IMR-90 (cell line): ENCODE data around the gene CDKAL1. TPM values are rescaled to one million over a fixed set of nuclear protein-coding genes. Genes with fewer than 3 reads are reported as not detected.

ENCODE experiments used
- ATAC-seq: fragments of 200-7000 bp; cut with Tn5 transposase; 2 replicates; pipeline ENCODE4 v1.9.1; 2020; ENCODE audit warnings: low read depth, mild to moderate bottlenecking, moderate library complexity
- BruUV-seq: library from RNA; stranded (reverse); fragments of 400-500 nt; replicated peaks from 2 replicates; lab custom pipeline; 2021; lab: Mats Ljungman, UMichigan
- CTCF ChIA-PET: fragments of 300-600 bp; formaldehyde crosslinking; extraction: SDS; loops from one replicate; lab custom pipeline; 2021; ENCODE audit warnings: antibody characterized with exemption; lab: Yijun Ruan, JAX
- POLR2A ChIA-PET: fragments of 300-600 bp; sonication (Branson Sonifier 250); formaldehyde crosslinking; loops from one replicate; lab custom pipeline; 2022; ENCODE audit warnings: antibody characterized with exemption; ENCODE audit not compliant: unreplicated experiment; lab: Charles Lee
- DNase-seq: peaks from one replicate; pipeline ENCODE4 v3.0.0; 2013
- H2AFZ ChIP-seq: replicated peaks from 2 replicates; pipeline ENCODE3; 2013; ENCODE audit warnings: low read length, mild to moderate bottlenecking; ENCODE audit not compliant: poor library complexity
- H2AK5ac ChIP-seq: 2 replicates; pipeline ENCODE4 v1.6.1; 2013; ENCODE audit warnings: low read depth, low read length, inconsistent platforms
- H2AK9ac ChIP-seq: replicated peaks from 2 replicates; pipeline ENCODE3; 2013; ENCODE audit warnings: mild to moderate bottlenecking, low read depth, low read length, moderate library complexity; ENCODE audit not compliant: poor library complexity
- H2BK120ac ChIP-seq: 2 replicates; pipeline ENCODE4 v1.6.1; 2013; ENCODE audit warnings: low read depth, low read length, inconsistent platforms
- H2BK15ac ChIP-seq: 3 replicates; pipeline ENCODE4 v1.6.1; 2013; ENCODE audit warnings: low read depth, low read length, inconsistent platforms
- H2BK20ac ChIP-seq: 2 replicates; pipeline ENCODE4 v1.6.1; 2013; ENCODE audit warnings: low read depth, mild to moderate bottlenecking, inconsistent platforms, low read length, moderate library complexity
- H2BK5ac ChIP-seq: 2 replicates; pipeline ENCODE4 v1.6.1; 2013; ENCODE audit warnings: mild to moderate bottlenecking, low read depth, low read length, inconsistent platforms; ENCODE audit not compliant: poor library complexity, severe bottlenecking
- H3K14ac ChIP-seq: replicated peaks from 2 replicates; pipeline ENCODE4 v1.6.1; 2013; ENCODE audit warnings: low read depth, low read length, inconsistent platforms
- H3K18ac ChIP-seq: 2 replicates; pipeline ENCODE4 v1.6.1; 2013; ENCODE audit warnings: low read depth, low read length, control low read depth
- H3K23ac ChIP-seq: 2 replicates; pipeline ENCODE4 v1.6.1; 2013; ENCODE audit warnings: low read depth, low read length, inconsistent platforms
- H3K27ac ChIP-seq: 2 replicates; pipeline ENCODE4 v1.5.1; 2013; ENCODE audit warnings: mild to moderate bottlenecking, control low read depth, low read length; ENCODE audit not compliant: insufficient read depth
- H3K27me3 ChIP-seq: 2 replicates; pipeline ENCODE4 v1.6.1; 2013; ENCODE audit warnings: low read length; ENCODE audit not compliant: control insufficient read depth, insufficient read depth
- H3K36me3 ChIP-seq: 2 replicates; pipeline ENCODE4 v1.6.1; 2013; ENCODE audit warnings: low read length, mixed read lengths; ENCODE audit not compliant: control insufficient read depth, insufficient read depth
- H3K4ac ChIP-seq: 2 replicates; pipeline ENCODE4 v1.6.1; 2013; ENCODE audit warnings: low read depth, low read length, inconsistent platforms
- H3K4me1 ChIP-seq: 2 replicates; pipeline ENCODE4 v1.6.1; 2013; ENCODE audit warnings: low read length, mixed read lengths; ENCODE audit not compliant: control insufficient read depth, insufficient read depth
- H3K4me2 ChIP-seq: 2 replicates; pipeline ENCODE4 v1.6.1; 2013; ENCODE audit warnings: low read depth, mild to moderate bottlenecking, control low read depth, low read length, moderate library complexity
- H3K4me3 ChIP-seq: 2 replicates; pipeline ENCODE4 v1.5.1; 2013; ENCODE audit warnings: low read depth, mild to moderate bottlenecking, control low read depth, low read length, moderate library complexity; ENCODE audit not compliant: insufficient read depth
- H3K56ac ChIP-seq: 2 replicates; pipeline ENCODE4 v1.6.1; 2013; ENCODE audit warnings: low read length, inconsistent platforms; ENCODE audit not compliant: insufficient read depth; ENCODE audit errors: extremely low read depth
- H3K79me1 ChIP-seq, 2 experiments: 2 replicates each; pipeline ENCODE4 v1.6.1; 2013; ENCODE audit warnings: low read length in 2 of 2, inconsistent platforms in 1 of 2, low read depth in 1 of 2
- H3K9ac ChIP-seq: 2 replicates; pipeline ENCODE4 v1.6.1; 2013; ENCODE audit warnings: low read depth, low read length, control low read depth
- H3K9me1 ChIP-seq: 2 replicates; pipeline ENCODE4 v1.6.1; 2013; ENCODE audit warnings: low read length, inconsistent platforms; ENCODE audit not compliant: insufficient read depth
- H3K9me3 ChIP-seq: 2 replicates; pipeline ENCODE4 v1.6.1; 2013; ENCODE audit warnings: low read length; ENCODE audit not compliant: control insufficient read depth, insufficient read depth
- H4K20me1 ChIP-seq: 2 replicates; pipeline ENCODE4 v1.6.1; 2013; ENCODE audit warnings: low read length, inconsistent platforms; ENCODE audit not compliant: insufficient read depth
- H4K5ac ChIP-seq: 2 replicates; pipeline ENCODE4 v1.6.1; 2013; ENCODE audit warnings: mild to moderate bottlenecking, low read depth, low read length, control low read depth
- H4K8ac ChIP-seq, 2 experiments: 2 replicates each; pipeline ENCODE4 v1.6.1; 2013; ENCODE audit warnings: low read depth in 2 of 2, low read length in 2 of 2, control low read depth in 1 of 2, inconsistent platforms in 1 of 2
- H4K91ac ChIP-seq: 2 replicates; pipeline ENCODE4 v1.6.1; 2013; ENCODE audit warnings: low read depth, low read length, inconsistent platforms; ENCODE audit not compliant: insufficient read depth
- CTCF ChIP-seq: conservative IDR thresholded peaks from 2 replicates; pipeline ENCODE4 v1.5.1; 2012; ENCODE audit warnings: mild to moderate bottlenecking, low read depth, low read length, improper control_type of control experiment
- ELK1 ChIP-seq: fragments of 150-350 bp; IDR thresholded peaks from 2 replicates; pipeline ENCODE4 v1.6.1; 2016; ENCODE audit warnings: low read depth, mild to moderate bottlenecking, low read length, moderate library complexity, borderline replicate concordance
- NFE2L2 ChIP-seq: fragments of 150-350 bp; IDR thresholded peaks from 2 replicates; pipeline ENCODE4 v1.6.1; 2016; ENCODE audit warnings: low read depth, mild to moderate bottlenecking, low read length
- RAD21 ChIP-seq: IDR thresholded peaks from 2 replicates; pipeline ENCODE4 v1.6.1; 2012; ENCODE audit warnings: low read length, improper control_type of control experiment
- RFX5 ChIP-seq: IDR thresholded peaks from 2 replicates; pipeline ENCODE4 v1.8.0; 2012; ENCODE audit warnings: low read depth, mild to moderate bottlenecking, low read length, moderate library complexity
- SMC3 ChIP-seq: fragments of 150-350 bp; IDR thresholded peaks from 2 replicates; pipeline ENCODE4 v1.6.1; 2016; ENCODE audit warnings: low read depth, mild to moderate bottlenecking, antibody characterized with exemption, low read length, moderate library complexity
- WGBS, 2 experiments: methylation state at CpG; one replicate each; pipeline versions ENCODE4 v1.1.5 to v1.1.7; 2013; ENCODE audit warnings: missing lambda C conversion rate in 2 of 2; ENCODE audit not compliant: insufficient read length in 1 of 2; ENCODE audit errors: extremely low coverage in 2 of 2; 5-methylcytosine and 5-hydroxymethylcytosine counted together
- dilution Hi-C: fragments of 300-500 bp; cut with HindIII; formaldehyde crosslinking; loops from one replicate; pipeline ENCODE4 v1.14.3; 2018; ENCODE audit warnings: low sequenced_read_pairs; ENCODE audit not compliant: unreplicated experiment
- in situ Hi-C: fragments of 300-500 bp; cut with MboI; formaldehyde crosslinking; loops from 3 replicates; pipeline ENCODE4 v1.14.3; 2019; ENCODE audit warnings: low sequenced_read_pairs, inconsistent platforms, mixed read lengths
- intact Hi-C: fragments of 100-400 bp; cut with micrococcal nuclease; formaldehyde crosslinking; loops from 2 replicates; pipeline ENCODE4 v1.10.0; 2022
- polyA plus RNA-seq, 3 experiments: library from polyadenylated mRNA; depleted of rRNA; stranded (reverse); fragments of >200 nt; gene quantifications; 2 replicates each; pipeline ENCODE4 v1.2.3, GENCODE V29; 2012; ENCODE audit warnings: low replicate concordance in 1 of 3
- total RNA-seq: library from RNA; depleted of rRNA; stranded (reverse); fragments of >200 nt; gene quantifications from 2 replicates; pipeline ENCODE4 v1.2.3, GENCODE V29; 2012

The CDKAL1 gene
- total and polyA plus RNA-seq, 2 of the 4 experiments (the other 2 are of a cell fraction), result 3.7 to 13.1 TPM

GRCh38 chr6:21171801-21172200 lies 637.5 kb downstream of the CDKAL1 start:
- Histone ChIP-seq H3K36me3 (no peaks in the 10 kb centered on the region), H4K91ac (no peak overlapping the region), H3K4me2 (no peak overlapping the region), H2AK5ac (no peak overlapping the region), H3K4me1 (no peaks in the 10 kb centered on the region; the same call in 1 of the 2 replicates), H3K18ac (no peak overlapping the region), H3K27me3 (no peaks in the 10 kb centered on the region), H3K79me1 (no peaks in the 10 kb centered on the region), H2AK9ac (no peak overlapping the region), H2BK15ac (no peak overlapping the region), H4K20me1 (no peaks in the 10 kb centered on the region), H3K14ac (no peak overlapping the region), H3K4me3 (no peak overlapping the region), H2BK20ac (no peak overlapping the region), H3K23ac (no peak overlapping the region), H3K9me1 (0 out of 2 replicates have a peak, but pooled peaks cover 3% of the 10 kb centered on the region), H3K9ac (no peak overlapping the region), H3K56ac (no peak overlapping the region), H2BK5ac (no peak overlapping the region), H2AFZ (no peak overlapping the region), H3K4ac (no peak overlapping the region), H3K27ac (no peak overlapping the region), H2BK120ac (no peak overlapping the region), H4K5ac (no peak overlapping the region), H4K8ac (no peak overlapping the region), H3K9me3 (no peaks in the 10 kb centered on the region)
- in situ Hi-C loops (no loop called here), dilution Hi-C loops (no loop called here), intact Hi-C loops (no loop called here)
- ChIA-PET POLR2A (no interaction called here), CTCF (no interaction called here)
- ATAC-seq, result no peak
- no TSS peak for BruUV-seq
- WGBS, 2 experiments, result 60% methylated on average over 1 of the region's 4 CpGs; no CpG with 5 or more reads in 1 of the 2 experiments
- TF ChIP-seq RAD21, result no peak
- TF ChIP-seq SMC3, result no peak
- no peak for TF ChIP-seq NFE2L2
- no peak for TF ChIP-seq ELK1
- TF ChIP-seq CTCF, result no peak
- TF ChIP-seq RFX5, result no peak
- DNase-seq, result no peak
